Measurements from ENCODE around the gene CPSF2. TPM values are rescaled to one million over a fixed set of nuclear protein-coding genes. Genes with fewer than 3 reads are reported as not detected.

Gene CPSF2
- total RNA-seq, 2 experiments from 2014 or later = 12.4 to 12.9 TPM

GRCh38 chr14:92153581-92153980 is 31.8 kb downstream of the CPSF2 start:
- Mint-ChIP-seq H3K27ac (no peak overlapping the region), H3K27me3 (no peaks in the 10 kb centered on the region), H3K36me3 (ENCODE audit: low read depth) (peaks cover 82% of the 10 kb centered on the region), H3K4me3 (no peak overlapping the region), H3K4me1 (ENCODE audit: low read depth) (no peaks in the 10 kb centered on the region), H3K9me3 (no peaks in the 10 kb centered on the region)
- TF ChIP-seq CTCF (IDR thresholded peaks at IDR 0.05) = no peak
- no peak overlapping the region for H3K4me3 ChIP-seq (ENCODE audit: low read length)
- H3K9me3 ChIP-seq (ENCODE audit: control insufficient read depth in 1 of 2, insufficient read depth in 1 of 2, low read length in 2 of 2) = no peaks in the 10 kb centered on the region
- intact Hi-C loops (cut with DNase I, micrococcal nuclease) = no loop called here
- DNase-seq = no peak
- CTCF ChIA-PET = no interaction called here
- no peak overlapping the region for H3K27ac ChIP-seq (ENCODE audit: low read depth in 1 of 2, low read length in 2 of 2)
- no peaks in the 10 kb centered on the region for H3K27me3 ChIP-seq (ENCODE audit: control insufficient read depth in 1 of 2, insufficient read depth in 2 of 2, low read length in 2 of 2)
- POLR2A ChIA-PET = no interaction called here
- no peak for ATAC-seq (ENCODE audit: poor library complexity)
- no peaks in the 10 kb centered on the region for H3K4me1 ChIP-seq (ENCODE audit: insufficient read depth, low read length)
- peaks cover 56% of the 10 kb centered on the region for H3K36me3 ChIP-seq (ENCODE audit: insufficient read depth, low read length)

- no peak overlapping the region for H3K27ac ChIP-seq (ENCODE audit: low read depth in 1 of 2, low read length in 2 of 2)
- Mint-ChIP-seq H3K4me3 (no peak overlapping the region), H3K27ac (no peak overlapping the region), H3K4me1 (ENCODE audit: low read depth) (no peaks in the 10 kb centered on the region), H3K27me3 (no peaks in the 10 kb centered on the region), H3K9me3 (no peaks in the 10 kb centered on the region), H3K36me3 (ENCODE audit: low read depth) (peaks cover 83% of the 10 kb centered on the region)
- H3K27me3 ChIP-seq (ENCODE audit: control insufficient read depth in 1 of 2, insufficient read depth in 2 of 2, low read length in 2 of 2) = no peaks in the 10 kb centered on the region
- intact Hi-C loops (cut with DNase I, micrococcal nuclease) = no loop called here
- CTCF ChIA-PET = no interaction called here
- H3K9me3 ChIP-seq (ENCODE audit: control insufficient read depth in 1 of 2, insufficient read depth in 1 of 2, low read length in 2 of 2) = no peaks in the 10 kb centered on the region
- no peak for DNase-seq
- POLR2A ChIA-PET = no interaction called here
- H3K4me3 ChIP-seq (ENCODE audit: low read length) = no peak overlapping the region
- H3K36me3 ChIP-seq (ENCODE audit: insufficient read depth, low read length) = peaks cover 56% of the 10 kb centered on the region
- TF ChIP-seq CTCF (IDR thresholded peaks at IDR 0.05) = no peak
- ATAC-seq (ENCODE audit: poor library complexity) = no peak
- no peaks in the 10 kb centered on the region for H3K4me1 ChIP-seq (ENCODE audit: insufficient read depth, low read length)
Observed at GRCh38 chr14:92154283-92154942, 32.6 kb downstream of the CPSF2 start.

GRCh38 chr14:92160619-92161018 is 38.9 kb downstream of the CPSF2 start:
- peak overlapping the region; percentile 13 for H3K27ac Mint-ChIP-seq
- intact Hi-C loops (cut with DNase I, micrococcal nuclease) = no loop called here
- H3K27ac ChIP-seq (ENCODE audit: low read depth in 1 of 2, low read length in 2 of 2) = no peak overlapping the region
- H3K27me3 ChIP-seq (ENCODE audit: control insufficient read depth in 1 of 2, insufficient read depth in 2 of 2, low read length in 2 of 2) = no peaks in the 10 kb centered on the region
- H3K27me3 Mint-ChIP-seq = no peaks in the 10 kb centered on the region
- ChIA-PET POLR2A (no interaction called here), CTCF (no interaction called here)
- peaks cover 7% of the 10 kb centered on the region for H3K9me3 Mint-ChIP-seq
- DNase-seq = peak in 2 of 14 experiments; percentile 19 to 34
- no peak overlapping the region for H3K4me3 ChIP-seq (ENCODE audit: low read length)
- peaks cover 76% of the 10 kb centered on the region for H3K36me3 ChIP-seq (ENCODE audit: insufficient read depth, low read length)
- no peak for ATAC-seq (ENCODE audit: poor library complexity)
- H3K4me3 Mint-ChIP-seq = no peak overlapping the region
- no peaks in the 10 kb centered on the region for H3K4me1 ChIP-seq (ENCODE audit: insufficient read depth, low read length)
- no peaks in the 10 kb centered on the region for H3K4me1 Mint-ChIP-seq (ENCODE audit: low read depth)
- H3K36me3 Mint-ChIP-seq (ENCODE audit: low read depth) = peaks cover 95% of the 10 kb centered on the region
- H3K9me3 ChIP-seq (ENCODE audit: control insufficient read depth in 1 of 2, insufficient read depth in 1 of 2, low read length in 2 of 2) = peaks cover 0 to 9% of the 10 kb centered on the region in 2 experiments
- TF ChIP-seq CTCF (IDR thresholded peaks at IDR 0.05) = no peak
